Glomerular endothelial cell (primary cell): ENCODE measurements around the gene KLK12. TPM values are rescaled to one million over a fixed set of nuclear protein-coding genes. Genes with fewer than 3 reads are reported as not detected.

Source experiments
- DNase-seq: peaks from one replicate; pipeline ENCODE4 v3.0.0-alpha.2; 2011; ENCODE audit warnings: low read depth, low spot score; ENCODE audit errors: extremely low read depth
- total RNA-seq: library from RNA; depleted of rRNA; stranded (reverse); fragments of >200 nt; gene quantifications from 2 replicates; pipeline ENCODE4 v1.2.3, GENCODE V29; 2015

The KLK12 gene
- total RNA-seq, 1 donor from 2014 or later: not detected

DNA sequence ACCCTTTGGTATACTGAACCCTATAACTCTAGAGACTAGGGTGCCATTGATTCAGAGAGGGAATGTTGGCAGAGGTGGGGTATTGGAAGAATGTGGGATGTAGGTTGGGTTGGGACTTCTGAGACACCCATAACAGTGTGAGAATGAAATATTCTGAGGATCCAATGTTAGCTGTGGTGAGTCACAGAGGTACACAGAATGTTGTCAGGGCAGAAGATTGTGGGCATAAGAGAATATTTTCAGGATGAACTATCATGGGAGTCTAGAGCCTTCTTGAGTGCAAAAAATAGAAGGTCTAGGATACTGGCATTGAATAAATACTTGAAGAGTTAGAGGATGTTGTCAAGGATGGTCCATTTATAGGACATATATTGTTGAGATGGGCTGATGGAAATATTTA is 21.1 kb upstream of the KLK12 start:
- no peak for DNase-seq

DNA sequence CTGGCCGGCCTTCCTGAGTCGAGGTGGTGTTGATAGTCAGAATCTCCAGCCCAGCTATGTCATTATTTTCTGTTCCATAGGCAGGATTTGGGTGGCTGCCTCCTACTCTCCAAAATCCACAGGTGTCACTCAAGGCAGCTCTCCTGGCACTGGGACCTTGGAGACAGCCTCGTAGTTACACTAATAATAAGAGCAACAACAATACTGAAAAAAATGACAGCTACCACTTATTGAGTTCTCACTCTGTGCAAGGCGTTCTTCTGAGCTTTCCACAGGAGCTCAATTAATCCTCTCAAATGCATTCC is 12.2 kb upstream of the KLK12 start:
- DNase-seq: no peak

DNA sequence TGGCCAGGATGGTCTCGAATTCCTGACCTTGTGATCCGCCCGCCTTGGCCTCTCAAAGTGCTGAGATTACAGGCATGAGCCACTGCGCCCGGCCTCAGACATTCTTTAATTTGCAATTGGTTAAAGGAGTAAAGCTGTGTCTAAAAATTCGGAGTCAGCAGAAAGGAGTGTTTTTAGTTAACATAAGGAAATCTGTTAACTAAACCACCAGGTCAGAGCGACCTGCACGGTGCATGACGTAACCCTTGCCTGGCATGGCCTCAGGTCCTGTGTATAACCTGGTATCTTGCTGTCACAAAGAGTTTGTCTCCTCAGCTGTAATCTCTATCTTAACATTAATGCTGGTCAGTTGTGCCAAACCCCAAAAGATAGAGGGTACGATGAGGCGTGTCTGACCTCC is 9.5 kb upstream of the KLK12 start:
- DNase-seq: no peak

DNA sequence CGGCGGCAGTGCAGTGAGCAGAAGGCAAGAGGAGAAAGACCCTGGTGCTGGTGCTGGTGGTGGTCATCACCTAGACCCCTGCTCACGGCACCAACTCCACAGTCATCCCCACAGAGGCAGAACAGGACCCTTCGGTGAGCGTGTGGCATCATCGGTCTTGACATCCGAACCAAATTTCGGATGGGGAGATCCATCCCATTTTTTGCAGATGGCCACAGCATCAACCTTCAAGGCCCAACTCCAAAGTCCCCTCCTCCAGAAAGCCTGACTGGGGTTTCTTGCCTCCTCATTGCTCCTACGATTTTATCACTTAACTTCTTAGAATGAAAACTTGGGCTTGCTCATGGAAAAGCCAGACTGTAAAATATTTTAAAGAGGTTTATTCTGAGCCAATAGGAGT is 8.7 kb upstream of the KLK12 start:
- DNase-seq: no peak

DNA sequence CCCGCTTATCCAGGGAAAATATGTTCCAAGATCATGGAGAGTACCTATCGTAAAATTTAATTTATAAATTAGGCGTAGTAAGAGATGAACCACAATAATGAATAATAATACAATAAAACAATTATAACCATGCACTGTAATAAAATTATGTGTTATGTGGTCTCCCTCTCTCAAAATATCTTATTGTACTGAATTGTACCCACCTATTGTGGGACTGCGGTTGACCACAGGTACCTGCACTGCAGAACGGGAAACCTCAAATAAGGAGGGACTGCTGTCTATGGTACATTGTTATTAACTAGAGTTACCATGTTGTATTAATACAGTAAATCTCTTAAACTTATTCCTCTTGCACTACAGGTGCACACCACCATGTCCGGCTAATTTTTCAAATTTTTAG is 5.3 kb upstream of the KLK12 start:
- no peak for DNase-seq

DNA sequence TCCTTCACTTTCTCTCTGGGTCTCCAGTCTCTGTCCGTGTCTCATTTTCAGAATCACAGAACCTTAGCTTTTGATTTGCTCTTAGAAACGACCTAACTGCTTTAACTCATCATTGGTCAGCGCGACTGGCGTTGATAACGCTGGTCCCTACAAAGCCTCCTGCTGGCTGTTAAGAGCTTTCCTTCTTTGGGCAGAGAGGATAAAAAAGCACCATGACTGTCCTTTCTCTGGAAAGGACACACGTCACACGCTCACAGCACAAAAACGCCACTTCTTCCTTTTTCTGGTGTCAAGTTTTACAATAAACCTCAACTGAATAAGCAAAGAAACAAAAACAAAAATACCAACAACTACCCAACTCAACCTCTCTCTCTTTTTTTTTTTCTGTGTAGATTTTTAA is 1.7 kb upstream of the KLK12 start:
- no peak for DNase-seq

DNA sequence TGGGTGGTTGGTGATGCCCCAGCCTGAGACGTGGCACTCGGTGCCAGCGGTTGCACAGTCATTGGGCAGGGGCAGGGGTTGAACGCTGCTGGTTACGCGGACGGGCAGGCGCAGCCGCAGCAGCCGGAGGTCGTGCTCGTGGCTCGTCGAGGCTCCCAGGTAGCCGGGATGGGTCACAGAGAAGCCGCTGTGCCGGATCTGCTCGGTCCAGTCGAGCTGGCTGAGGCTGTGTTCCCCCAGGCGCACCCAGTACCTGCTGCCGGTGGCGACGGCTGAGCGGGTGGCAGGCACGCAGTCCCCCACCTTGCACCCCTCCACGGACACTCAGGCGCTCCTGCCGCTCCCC is 2.9 kb downstream of the KLK12 start:
- no peak for DNase-seq

DNA sequence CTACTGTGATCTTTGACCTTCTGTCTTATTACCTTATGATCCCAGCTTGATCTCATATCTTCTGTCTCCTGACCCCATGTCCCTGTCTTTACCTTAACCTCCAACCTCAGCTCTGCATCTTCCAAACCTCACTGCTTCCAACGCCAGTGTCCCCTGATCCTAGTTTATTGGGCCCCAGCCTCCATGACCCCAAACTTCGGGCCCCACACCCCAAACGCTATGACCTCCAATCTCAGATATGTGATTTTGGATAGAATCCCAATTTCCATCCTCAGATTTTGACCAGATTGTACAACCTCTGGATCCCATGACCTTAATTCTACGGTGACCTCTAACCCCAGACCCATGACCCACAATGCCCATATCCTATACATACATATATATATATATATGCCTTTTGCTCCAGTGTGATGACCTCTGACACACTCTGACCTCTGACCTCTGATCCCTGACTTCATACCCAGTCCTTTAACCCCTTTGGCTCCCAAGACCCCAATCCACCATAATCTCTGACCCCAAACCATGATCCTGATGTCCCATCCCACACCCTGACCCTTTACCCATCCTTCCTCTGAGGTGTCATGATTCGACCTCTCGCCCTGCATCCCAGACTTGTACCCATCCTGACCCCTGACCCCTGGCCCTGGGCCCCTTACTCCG is 3.5 kb downstream of the KLK12 start:
- DNase-seq: no peak

DNA sequence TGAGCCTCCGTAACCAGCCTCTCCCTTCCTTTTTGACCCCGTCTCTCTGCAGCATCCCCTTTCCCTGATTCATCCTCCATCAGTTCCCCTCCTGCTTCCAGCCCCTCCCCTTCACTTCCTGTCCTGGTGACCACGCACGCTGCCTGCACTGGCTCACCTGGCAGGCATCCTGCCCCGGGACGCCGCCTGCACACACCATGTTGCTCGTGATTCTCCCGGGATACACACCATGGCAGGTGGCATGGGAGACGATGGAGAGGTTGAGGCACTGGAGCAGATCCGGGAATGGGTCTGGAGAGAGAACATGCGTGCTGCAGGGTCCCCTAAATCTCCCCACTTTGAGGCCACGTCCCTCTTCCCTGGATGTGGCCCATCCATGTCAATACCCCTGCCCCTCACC is 4.2 kb downstream of the KLK12 start:
- DNase-seq: no peak

DNA sequence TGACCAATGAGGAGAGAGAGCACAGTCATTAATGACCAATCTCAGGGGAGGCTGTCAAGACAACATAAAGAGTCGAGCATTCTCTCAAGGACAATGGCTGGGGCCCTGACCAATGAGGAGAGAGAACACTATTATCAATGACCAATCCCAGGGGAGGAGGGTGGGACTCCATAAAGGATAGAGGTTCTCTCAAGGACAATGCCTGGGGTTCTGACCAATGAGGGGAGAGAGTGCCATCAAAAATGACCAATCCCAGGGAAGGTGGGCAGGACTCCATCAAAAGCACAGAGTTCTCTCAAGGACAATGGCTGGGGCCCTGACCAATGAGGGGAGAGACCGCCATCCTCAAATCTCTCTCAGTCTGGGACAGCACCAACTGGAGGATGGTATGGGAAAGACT is 5.1 kb downstream of the KLK12 start:
- DNase-seq: no peak

DNA sequence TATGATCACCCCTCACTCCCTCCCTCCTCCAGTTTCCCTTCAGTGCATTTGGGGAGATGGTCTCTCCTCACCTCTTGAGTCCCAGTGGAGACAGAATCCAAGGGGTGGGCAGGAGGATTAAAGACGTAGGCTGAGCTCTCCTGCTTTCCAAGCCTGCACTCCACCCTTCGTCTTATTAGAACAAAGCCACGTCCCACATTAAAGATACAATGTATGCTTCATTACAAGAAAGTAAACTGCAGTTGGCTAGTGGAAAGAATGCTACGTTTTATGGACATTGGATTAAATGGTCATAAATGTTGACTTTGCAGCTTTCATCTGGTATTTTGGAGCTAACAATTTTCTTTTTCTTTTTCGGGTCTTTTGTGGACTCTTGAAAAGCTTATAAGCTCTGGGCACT is 6.9 kb downstream of the KLK12 start:
- no peak for DNase-seq

DNA sequence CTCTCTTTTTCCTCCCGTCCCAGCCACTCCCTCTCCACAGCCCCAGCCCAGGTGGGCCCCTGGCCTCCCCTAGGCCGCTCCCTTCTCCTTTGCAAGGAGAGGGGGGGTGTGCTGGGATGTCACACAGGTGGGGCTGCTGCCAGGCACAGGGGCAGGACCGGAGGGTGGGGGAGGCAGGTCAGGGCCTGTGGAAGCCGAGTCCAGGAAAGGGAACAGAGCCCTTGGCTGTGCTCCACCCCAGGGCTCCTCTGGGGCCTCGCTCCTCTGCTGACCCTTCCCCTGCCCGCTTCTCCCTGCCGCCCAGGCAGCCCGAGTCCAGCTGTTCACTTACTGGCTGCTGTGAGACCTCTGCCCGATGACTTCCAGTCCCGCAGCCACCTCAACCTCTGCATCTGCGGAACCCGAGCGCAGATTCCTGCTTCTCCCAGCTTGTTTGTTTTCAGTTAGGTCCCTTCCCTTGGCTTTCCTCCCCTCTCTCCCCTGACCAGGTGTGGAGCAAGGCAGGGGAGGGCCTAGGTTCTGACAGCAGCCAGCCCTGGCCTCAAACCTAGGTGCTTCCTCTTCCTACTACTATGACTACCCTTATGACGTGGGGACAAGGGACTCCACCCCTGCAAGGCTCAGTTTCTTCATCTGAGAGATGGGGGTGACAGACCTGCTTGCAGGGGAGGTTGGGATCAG is 7.5 kb downstream of the KLK12 start:
- no peak for DNase-seq

DNA sequence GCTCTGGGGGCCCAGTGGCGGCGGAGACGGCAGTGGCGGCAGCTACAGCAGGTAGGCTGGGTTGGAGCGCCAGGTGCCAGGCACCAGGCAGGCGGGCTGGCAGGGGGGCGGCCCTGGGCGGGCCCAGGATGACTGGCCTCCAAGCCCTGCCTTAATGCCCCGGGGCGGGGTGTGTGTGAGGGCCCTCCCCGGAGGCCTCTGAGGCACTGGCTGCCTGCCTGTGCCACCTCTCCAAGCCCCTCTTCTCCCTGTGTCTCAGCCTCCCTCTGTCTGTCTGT is 8.3 kb downstream of the KLK12 start, which contains the start of gene KLK11:
KLK11 (minus strand) TSS at position 63 of the 278 bp plus-strand sequence. CDS start 985 bp downstream, outside the sequence.
- no peak for DNase-seq

DNA sequence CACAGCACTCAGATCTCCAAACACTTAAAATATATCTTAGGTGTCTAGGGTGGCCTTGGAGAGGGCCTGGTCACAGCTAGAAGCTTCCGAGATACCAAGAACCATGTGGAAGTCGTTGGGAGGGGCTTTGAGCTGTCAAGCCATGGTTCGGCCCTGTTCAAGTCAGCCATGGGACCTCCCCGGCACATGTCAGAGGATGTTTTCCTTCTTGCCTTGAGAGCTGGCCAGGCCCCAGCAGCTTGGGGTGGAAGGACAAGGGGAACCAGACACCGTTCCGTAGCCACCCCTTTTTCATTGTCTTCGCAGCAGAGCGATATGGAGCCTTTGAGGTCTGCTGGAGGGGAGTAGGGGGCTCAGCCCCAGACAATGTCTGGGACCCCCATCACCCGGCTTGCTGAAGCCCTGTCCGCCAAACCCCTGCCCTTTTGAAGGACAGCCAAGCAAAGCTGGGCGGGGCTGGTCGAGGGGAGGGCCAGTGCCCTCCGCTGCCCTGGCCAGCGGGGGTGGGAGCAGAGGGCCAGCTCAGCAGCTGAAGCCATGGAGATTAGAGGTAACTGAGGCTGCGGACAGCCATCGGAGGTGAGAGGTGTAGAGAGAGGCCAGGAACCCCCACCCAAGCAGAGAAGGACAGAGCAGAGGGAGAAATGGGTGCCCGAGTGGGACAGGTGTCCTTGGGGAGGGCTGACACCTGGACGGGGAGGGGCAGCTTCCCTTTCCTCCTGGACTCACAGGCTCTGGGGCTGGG is 8.8 kb downstream of the KLK12 start:
- DNase-seq: no peak

DNA sequence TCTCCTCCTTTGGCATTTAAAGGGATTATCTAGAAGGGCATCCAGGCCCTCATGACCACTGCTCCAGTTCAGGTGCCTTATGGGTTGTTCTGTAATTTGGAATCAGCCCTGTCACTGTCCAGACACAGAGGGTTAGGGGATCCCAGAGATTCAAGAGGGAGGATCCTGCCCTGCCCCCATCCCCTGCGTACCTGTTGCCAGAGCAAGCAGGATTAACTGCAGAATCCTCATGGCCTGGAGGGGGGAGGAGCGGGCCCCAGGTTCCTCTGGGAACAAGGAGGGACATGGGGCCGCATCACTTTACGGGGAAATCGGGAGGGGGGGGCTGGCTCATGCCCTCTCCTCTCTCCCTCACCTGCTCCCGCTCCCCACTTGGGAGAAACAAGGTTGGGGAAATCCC is 9.4 kb downstream of the KLK12 start:
- DNase-seq: no peak

DNA sequence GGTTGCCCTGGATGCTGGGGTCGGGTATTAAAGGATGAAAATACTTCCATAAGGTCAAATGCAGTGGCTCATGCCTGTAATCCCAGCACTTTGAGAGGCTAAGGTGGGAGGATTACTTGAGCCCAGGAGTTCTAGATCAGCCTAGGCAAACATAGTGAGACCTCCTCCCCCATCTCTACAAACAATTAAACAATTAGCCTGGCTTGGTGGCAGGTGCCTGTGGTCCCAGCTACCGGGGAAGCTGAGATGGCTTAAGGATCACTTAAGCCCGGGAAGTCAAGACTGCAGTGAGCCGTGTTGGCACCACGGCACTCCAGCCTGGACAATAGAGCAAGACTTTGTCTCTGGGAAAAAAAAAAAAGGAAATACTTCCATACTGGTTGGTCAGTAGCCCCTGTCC is 9.9 kb downstream of the KLK12 start:
- no peak for DNase-seq

DNA sequence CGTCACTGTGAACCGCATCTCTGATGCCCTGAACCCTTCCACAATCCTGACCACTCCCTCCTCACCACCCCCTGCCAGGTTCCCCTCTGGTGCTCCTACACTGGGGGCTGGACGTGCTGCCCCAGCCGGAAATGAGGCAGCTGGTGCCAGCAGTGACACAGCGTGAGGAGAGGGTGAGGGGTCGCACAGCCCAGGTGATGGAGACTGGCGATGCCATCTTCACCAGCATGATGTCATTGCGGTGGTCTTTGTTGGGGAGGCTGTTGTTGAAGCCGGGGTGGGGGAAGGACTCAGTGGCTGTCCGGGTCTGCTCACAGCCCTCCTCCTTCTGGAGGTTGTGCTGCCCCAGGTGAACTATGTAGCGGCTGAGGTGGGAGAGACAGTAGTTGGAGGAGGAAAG is 10.9 kb downstream of the KLK12 start:
- no peak for DNase-seq

DNA sequence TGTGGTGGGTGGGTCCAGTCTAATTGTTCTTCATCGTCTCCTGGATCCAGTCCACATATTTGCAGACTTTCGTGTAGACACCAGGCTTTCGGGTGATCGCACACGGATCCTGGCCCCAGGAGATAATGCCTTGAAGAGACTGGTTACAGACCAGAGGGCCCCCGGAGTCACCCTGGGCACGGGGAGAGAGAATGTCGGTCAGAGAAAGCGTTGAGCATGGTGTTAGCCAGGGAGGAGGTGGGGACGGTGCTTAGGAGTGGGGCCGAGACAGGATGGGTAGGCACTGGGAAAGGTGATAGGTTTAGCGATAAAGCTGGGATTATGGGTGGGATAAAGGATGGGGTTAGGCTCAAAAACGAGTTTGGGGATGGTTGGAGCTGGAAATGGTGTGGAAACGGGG is 12.3 kb downstream of the KLK12 start:
- no peak for DNase-seq

DNA sequence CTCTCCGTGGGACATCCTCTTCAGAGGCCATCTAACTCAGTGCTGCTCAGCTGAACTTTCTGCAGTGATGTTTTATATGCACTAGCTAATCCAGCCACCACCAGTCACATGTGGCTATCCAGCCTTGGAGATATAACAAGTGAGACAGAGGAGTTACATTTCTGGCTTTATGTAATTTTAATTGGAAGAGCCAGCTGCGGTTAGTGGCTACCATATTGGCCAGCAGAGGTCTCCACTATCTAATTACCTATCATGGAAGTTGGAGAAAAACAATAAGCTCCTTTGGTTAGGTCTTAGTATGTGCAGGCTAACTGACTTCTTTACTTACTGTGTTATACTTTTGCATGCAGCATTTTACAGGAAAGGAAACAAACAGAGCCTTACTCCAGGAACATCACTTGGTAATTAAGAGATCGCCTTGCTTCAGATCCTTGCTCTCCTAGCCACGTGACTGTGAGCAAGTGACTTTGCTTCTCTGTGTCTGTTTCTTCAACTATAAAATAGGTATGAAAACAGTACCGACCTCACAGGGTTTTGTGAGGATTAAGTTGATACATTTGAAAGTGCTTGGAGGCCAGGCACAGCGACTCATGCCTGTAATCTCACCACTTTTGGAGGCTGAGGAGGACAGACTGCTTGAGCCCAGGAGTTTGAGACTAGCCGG is 13.7 kb downstream of the KLK12 start:
- peak; percentile 29 for DNase-seq

DNA sequence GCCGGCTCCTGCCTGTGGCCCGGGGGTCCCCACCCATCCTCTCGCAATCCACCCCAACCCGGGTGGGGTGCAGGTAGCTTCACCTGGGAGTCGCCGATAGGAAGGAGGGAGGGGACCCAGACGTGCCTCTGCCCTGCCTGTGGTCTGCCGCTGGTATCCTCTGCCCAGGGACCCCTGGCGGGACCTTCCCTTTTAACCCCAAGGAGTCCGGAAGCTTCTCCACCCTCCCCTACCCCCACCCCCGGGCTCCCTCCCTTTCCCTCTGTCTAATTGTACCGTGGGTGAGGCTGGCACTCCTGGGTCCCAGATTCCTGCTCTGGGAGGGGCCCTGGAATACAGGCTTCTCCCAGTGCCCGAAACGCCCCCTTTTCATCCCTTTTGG is 15.3 kb downstream of the KLK12 start, which contains the start of gene KLK10:
KLK10 (minus strand) TSS at position 166 of the 382 bp plus-strand sequence. CDS start 579 bp downstream, outside the sequence.
- no peak for DNase-seq

DNA sequence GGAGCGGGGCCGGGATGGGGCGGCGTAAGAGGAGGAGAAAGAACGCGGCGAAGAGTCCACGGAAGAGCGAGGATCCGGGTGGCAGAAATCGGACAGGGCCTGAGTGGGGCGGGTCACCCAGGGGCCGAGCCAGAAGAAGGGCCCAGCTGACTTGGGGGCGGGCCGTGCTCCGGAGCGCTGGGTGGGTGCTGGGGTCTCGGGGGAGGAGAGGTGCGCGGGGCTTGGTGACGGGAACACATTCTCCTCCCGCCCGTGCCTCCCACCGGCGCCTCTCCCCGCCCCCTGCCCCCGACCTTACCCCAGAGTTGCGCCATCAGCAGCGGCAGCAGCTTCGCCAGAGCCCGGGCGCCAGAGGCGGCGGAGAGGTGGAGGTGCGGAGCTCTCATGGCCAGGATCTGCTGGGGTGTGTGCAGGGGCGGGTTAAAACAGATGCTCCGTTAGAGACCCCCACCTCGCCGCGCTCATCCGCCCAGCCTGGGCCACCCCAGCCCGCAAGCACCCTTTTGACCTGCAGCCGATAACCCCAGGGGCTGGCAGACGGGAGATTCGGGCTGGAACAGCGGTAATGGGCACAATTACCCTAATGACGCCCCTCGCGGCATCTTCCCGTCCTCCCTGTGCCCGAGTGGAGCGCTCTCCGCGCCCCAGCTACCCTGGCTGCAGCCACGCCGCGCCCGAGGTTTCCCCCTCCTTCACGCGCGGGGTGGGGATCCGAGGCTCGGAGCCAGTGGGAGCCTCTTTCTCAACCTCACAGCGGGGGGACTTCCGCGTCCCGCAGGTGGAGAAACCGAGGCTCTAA is 15.9 kb downstream of the KLK12 start:
- no peak for DNase-seq
